Measurements from ENCODE around the gene RASAL1. TPM values are rescaled to one million over a fixed set of nuclear protein-coding genes. Genes with fewer than 3 reads are reported as not detected.

Gene RASAL1
- total and polyA plus RNA-seq, 2 donors (not counting 1 experiment from before 2014, with no cell fraction given) = 0.10 to 11.0 TPM

DNA sequence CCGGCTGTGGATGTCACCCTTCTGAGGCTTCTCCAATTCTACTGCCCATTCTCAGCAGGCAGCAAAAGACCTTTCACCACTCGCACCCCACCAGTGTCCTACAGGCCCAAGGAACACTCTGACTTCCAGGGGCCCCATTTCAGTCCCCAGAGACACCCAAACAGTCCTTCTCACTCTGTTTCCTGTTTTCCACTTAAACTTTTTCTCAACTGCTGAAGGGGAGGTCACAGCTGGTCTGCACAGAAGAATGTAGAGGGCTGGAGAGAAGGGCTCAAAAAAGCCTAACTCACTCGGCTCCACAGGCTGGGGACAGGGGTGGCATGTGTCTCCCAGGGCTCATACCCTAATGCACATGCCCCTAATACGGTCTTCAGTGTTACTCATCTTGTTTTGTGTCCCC, 83.2 kb downstream of the RASAL1 start:
- ChIA-PET CTCF (interaction anchor here (4.5 to 15.1 kb wide), 5 partner anchors 10 to 121 kb away, joined by 31 to 359 read pairs (median 72); no protein-coding TSS in a partner anchor), POLR2A (interaction anchor here (0.6 kb wide), 1 partner anchor 23 kb away, joined by 3 read pairs; no protein-coding TSS in a partner anchor)
- no peaks in the 10 kb centered on the region for H3K27me3 Mint-ChIP-seq
- Histone ChIP-seq H3K9me3 (ENCODE audit: control extremely low read depth in 1 of 3, control insufficient read depth in 2 of 3, insufficient read depth in 1 of 3, low read length in 2 of 3) (no peaks in the 10 kb centered on the region), H3K4me1 (ENCODE audit: control insufficient read depth in 2 of 2, insufficient read depth in 2 of 2, low read length in 2 of 2) (peaks cover 73 to 80% of the 10 kb centered on the region in 2 donors), H4K20me1 (ENCODE audit: control insufficient read depth, insufficient read depth, low read length, poor library complexity, severe bottlenecking) (no peaks in the 10 kb centered on the region), H3K4me3 (ENCODE audit: control extremely low read depth in 1 of 5, extremely low read depth in 1 of 5, insufficient read depth in 1 of 5, low read depth in 2 of 5, low read length in 4 of 5) (no peak overlapping the region), H3K9ac (ENCODE audit: low read length) (no peak overlapping the region), H2AFZ (ENCODE audit: insufficient read depth, low read depth, low read length, poor library complexity, severe bottlenecking) (no peak overlapping the region), H3K27me3 (replicated peaks in 1 of 4; ENCODE audit: control extremely low read depth in 1 of 4, control insufficient read depth in 3 of 4, insufficient read depth in 4 of 4, low read length in 3 of 4) (no peaks in the 10 kb centered on the region), H3K27ac (ENCODE audit: low read length in 2 of 2) (peak overlapping the region; percentile 15 to 64), H3K4me2 (replicated peaks; ENCODE audit: low read depth, low read length, poor library complexity, severe bottlenecking) (peak overlapping the region; percentile 60), H3K36me3 (replicated peaks in 1 of 2; ENCODE audit: control extremely low read depth in 1 of 2, control insufficient read depth in 1 of 2, extremely low read depth in 1 of 2, insufficient read depth in 2 of 2, low read length in 1 of 2) (no peaks in the 10 kb centered on the region), H3K79me2 (ENCODE audit: control insufficient read depth, insufficient read depth, low read length) (peaks cover 47% of the 10 kb centered on the region)
- DNase-seq = peak; percentile 29
- peak overlapping the region; percentile 49 for H3K4me3 Mint-ChIP-seq
- no peaks in the 10 kb centered on the region for H3K9me3 Mint-ChIP-seq (ENCODE audit: insufficient read depth)
- intact Hi-C loops (cut with micrococcal nuclease) = no loop called here
- WGBS (ENCODE audit: insufficient coverage) = 26% methylated on average over 4 of the region's 4 CpGs
- no peak for ATAC-seq (ENCODE audit: low read depth)
- H3K27ac Mint-ChIP-seq = peak overlapping the region; percentile 60
- TF ChIP-seq, protein P1, sequence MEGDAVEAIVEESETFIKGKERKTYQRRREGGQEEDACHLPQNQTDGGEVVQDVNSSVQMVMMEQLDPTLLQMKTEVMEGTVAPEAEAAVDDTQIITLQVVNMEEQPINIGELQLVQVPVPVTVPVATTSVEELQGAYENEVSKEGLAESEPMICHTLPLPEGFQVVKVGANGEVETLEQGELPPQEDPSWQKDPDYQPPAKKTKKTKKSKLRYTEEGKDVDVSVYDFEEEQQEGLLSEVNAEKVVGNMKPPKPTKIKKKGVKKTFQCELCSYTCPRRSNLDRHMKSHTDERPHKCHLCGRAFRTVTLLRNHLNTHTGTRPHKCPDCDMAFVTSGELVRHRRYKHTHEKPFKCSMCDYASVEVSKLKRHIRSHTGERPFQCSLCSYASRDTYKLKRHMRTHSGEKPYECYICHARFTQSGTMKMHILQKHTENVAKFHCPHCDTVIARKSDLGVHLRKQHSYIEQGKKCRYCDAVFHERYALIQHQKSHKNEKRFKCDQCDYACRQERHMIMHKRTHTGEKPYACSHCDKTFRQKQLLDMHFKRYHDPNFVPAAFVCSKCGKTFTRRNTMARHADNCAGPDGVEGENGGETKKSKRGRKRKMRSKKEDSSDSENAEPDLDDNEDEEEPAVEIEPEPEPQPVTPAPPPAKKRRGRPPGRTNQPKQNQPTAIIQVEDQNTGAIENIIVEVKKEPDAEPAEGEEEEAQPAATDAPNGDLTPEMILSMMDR (IDR thresholded peaks at IDR 0.05) = no peak
- no peak for TF ChIP-seq EZH2 (IDR thresholded peaks at IDR 0.05; ENCODE audit: borderline replicate concordance, insufficient read depth, low read depth, low read length, poor library complexity, severe bottlenecking)
- H3K4me1 Mint-ChIP-seq = peaks cover 71% of the 10 kb centered on the region

GRCh38 chr12:113051759-113052158, 83.8 kb downstream of the RASAL1 start:
- no peaks in the 10 kb centered on the region for H3K27me3 ChIP-seq (replicated peaks in 1 of 4; ENCODE audit: control extremely low read depth in 1 of 4, control insufficient read depth in 3 of 4, insufficient read depth in 4 of 4, low read length in 3 of 4)
- TF ChIP-seq EZH2 (IDR thresholded peaks at IDR 0.05; ENCODE audit: borderline replicate concordance, insufficient read depth, low read depth, low read length, poor library complexity, severe bottlenecking) = no peak
- TF ChIP-seq, protein P1 (IDR thresholded peaks at IDR 0.05) = no peak
- H3K4me1 Mint-ChIP-seq = peaks cover 71% of the 10 kb centered on the region
- no peak overlapping the region for H3K9ac ChIP-seq (ENCODE audit: low read length)
- H3K27ac Mint-ChIP-seq = peak overlapping the region; percentile 60
- no peaks in the 10 kb centered on the region for H3K27me3 Mint-ChIP-seq
- peak overlapping the region; percentile 60 for H3K4me2 ChIP-seq (replicated peaks; ENCODE audit: low read depth, low read length, poor library complexity, severe bottlenecking)
- peak overlapping the region; percentile 60 to 64 for H3K27ac ChIP-seq (ENCODE audit: low read length in 2 of 2)
- H3K9me3 ChIP-seq (ENCODE audit: control extremely low read depth in 1 of 3, control insufficient read depth in 2 of 3, insufficient read depth in 1 of 3, low read length in 2 of 3) = no peaks in the 10 kb centered on the region
- H3K36me3 ChIP-seq (replicated peaks in 1 of 2; ENCODE audit: control extremely low read depth in 1 of 2, control insufficient read depth in 1 of 2, extremely low read depth in 1 of 2, insufficient read depth in 2 of 2, low read length in 1 of 2) = no peaks in the 10 kb centered on the region
- peaks cover 41% of the 10 kb centered on the region for H3K79me2 ChIP-seq (ENCODE audit: control insufficient read depth, insufficient read depth, low read length)
- DNase-seq (no peak), ATAC-seq (ENCODE audit: low read depth) (no peak)
- no peaks in the 10 kb centered on the region for H3K9me3 Mint-ChIP-seq (ENCODE audit: insufficient read depth)
- WGBS (ENCODE audit: insufficient coverage) = 94% methylated on average over 3 of the region's 4 CpGs
- peak overlapping the region; percentile 56 for H3K4me3 Mint-ChIP-seq
- POLR2A ChIA-PET = interaction anchor here (0.5 to 2.0 kb wide), 2 partner anchors 41 to 178 kb away, joined by 9 to 12 read pairs; no protein-coding TSS in a partner anchor
- H3K4me3 ChIP-seq (ENCODE audit: control extremely low read depth in 1 of 5, extremely low read depth in 1 of 5, insufficient read depth in 1 of 5, low read depth in 2 of 5, low read length in 4 of 5) = no peak overlapping the region
- CTCF ChIA-PET = interaction anchor here (0.9 to 15.1 kb wide), 10 partner anchors 11 to 374 kb away, joined by 3 to 359 read pairs (median 46); no protein-coding TSS in a partner anchor
- peaks cover 73 to 77% of the 10 kb centered on the region in 2 donors for H3K4me1 ChIP-seq (ENCODE audit: control insufficient read depth in 2 of 2, insufficient read depth in 2 of 2, low read length in 2 of 2)
- H2AFZ ChIP-seq (ENCODE audit: insufficient read depth, low read depth, low read length, poor library complexity, severe bottlenecking) = no peak overlapping the region
- no peaks in the 10 kb centered on the region for H4K20me1 ChIP-seq (ENCODE audit: control insufficient read depth, insufficient read depth, low read length, poor library complexity, severe bottlenecking)
- intact Hi-C loops (cut with micrococcal nuclease) = loop anchor here (1.0 kb wide), 1 partner anchor 24 kb away; no protein-coding TSS in a partner anchor
